ENCODE measurements around the gene IDH3B. TPM values are rescaled to one million over a fixed set of nuclear protein-coding genes. Genes with fewer than 3 reads are reported as not detected.

The IDH3B gene
- total RNA-seq, 1 experiment from 2014 or later: 132 TPM

GRCh38 chr20:2692886-2693285 is 28.9 kb upstream of the IDH3B start:
- peak; percentile 37 for ATAC-seq
- H3K4me2 ChIP-seq (ENCODE audit: low read length): no peak overlapping the region; the same call in 1 of the 2 replicates
- POLR2A ChIA-PET: no interaction called here

More at GRCh38 chr20:2692886-2693285, 28.9 kb upstream of the IDH3B start:
- intact Hi-C loops (cut with micrococcal nuclease): no loop called here
- Histone ChIP-seq H3K27me3 (ENCODE audit: insufficient read depth, low read length) (no peaks in the 10 kb centered on the region), H2AFZ (ENCODE audit: low read depth, low read length, poor library complexity, severe bottlenecking) (no peak overlapping the region), H3K9ac (ENCODE audit: low read length) (no peak overlapping the region), H3K9me2 (ENCODE audit: insufficient read depth) (no peaks in the 10 kb centered on the region), H3K9me3 (ENCODE audit: control insufficient read depth in 1 of 2, insufficient read depth in 1 of 2, low read depth in 1 of 2, low read length in 2 of 2) (no peaks in the 10 kb centered on the region), H3K79me2 (ENCODE audit: insufficient read depth, low read length) (no peaks in the 10 kb centered on the region), H4K20me1 (ENCODE audit: insufficient read depth) (no peaks in the 10 kb centered on the region), H3K27ac (ENCODE audit: low read depth, low read length) (no peak overlapping the region), H3K36me3 (ENCODE audit: control insufficient read depth in 1 of 2, insufficient read depth in 2 of 2, low read length in 2 of 2) (no peaks in the 10 kb centered on the region), H3K4me3 (replicated peaks in 1 of 2; ENCODE audit: low read depth in 1 of 2, low read length in 2 of 2) (no peak overlapping the region; a peak in 1 of 4 replicates), H3K4me1 (ENCODE audit: control insufficient read depth in 1 of 2, insufficient read depth in 2 of 2, low read length in 2 of 2) (peaks cover 6 to 18% of the 10 kb centered on the region in 2 experiments; a peak in 3 of 4 replicates)
- ChIA-PET CTCF (no interaction called here), RAD21 (ENCODE audit: low non-redundant PET in 1 of 2, low total read pairs in 2 of 2, uncharacterized antibody in 2 of 2, unreplicated experiment in 2 of 2) (no interaction called here)
- TF ChIP-seq ZFX (IDR thresholded peaks at IDR 0.05) (no peak), ZBTB33 (IDR thresholded peaks at IDR 0.05; ENCODE audit: extremely low read depth, insufficient replicate concordance, low read length) (no peak), SP1 (IDR thresholded peaks at IDR 0.05; ENCODE audit: low read depth) (no peak), EGR1 (IDR thresholded peaks at IDR 0.05; ENCODE audit: low read depth) (no peak), SRF (IDR thresholded peaks at IDR 0.05; ENCODE audit: low read depth) (no peak), TCF7L2 (IDR thresholded peaks at IDR 0.05; ENCODE audit: borderline replicate concordance, extremely low read depth, insufficient read depth, insufficient read length) (no peak), CEBPB (IDR thresholded peaks at IDR 0.05; ENCODE audit: low read depth) (no peak), REST (IDR thresholded peaks at IDR 0.05; ENCODE audit: low read depth) (no peak), ATF3 (IDR thresholded peaks at IDR 0.05) (no peak), RAD21 (IDR thresholded peaks at IDR 0.05; ENCODE audit: low read depth) (no peak), MAX (IDR thresholded peaks at IDR 0.05) (no peak), ZNF274 (IDR thresholded peaks at IDR 0.05; ENCODE audit: low read depth, low read length) (no peak), CBX3 (IDR thresholded peaks at IDR 0.05; ENCODE audit: low read depth) (no peak), POLR2A (IDR thresholded peaks at IDR 0.05; ENCODE audit: borderline replicate concordance, extremely low read depth, insufficient read depth, insufficient read length) (no peak), SIN3A (IDR thresholded peaks at IDR 0.05; ENCODE audit: low read depth) (no peak)
- DNase-seq (ENCODE audit: low read depth, low spot score): no peak
- no TSS peak for BruUV-seq (replicated peaks)
